CD4-positive, alpha-beta T cell treated with Interleukin-10 for 1 hour (primary cell): Measurements from ENCODE around the gene WNT11.
A peak's percentile ranks its signal among the peaks of the same experiment; 100 is the strongest.

Experiments
- DNase-seq: peaks from one replicate; pipeline ENCODE4 v3.0.0-alpha.2; 2020

WNT11 gene

GRCh38 chr11:76217653-76218160 lies 11.4 kb upstream of the WNT11 start:
- no peak for DNase-seq

- no peak for DNase-seq
Measured at GRCh38 chr11:76216536-76217325, 10.4 kb upstream of the WNT11 start.

GRCh38 chr11:76215941-76216340 lies 9.6 kb upstream of the WNT11 start:
- no peak for DNase-seq

GRCh38 chr11:76214968-76215548 lies 8.8 kb upstream of the WNT11 start:
- DNase-seq: no peak

GRCh38 chr11:76214186-76214585 lies 7.9 kb upstream of the WNT11 start:
- DNase-seq: no peak

GRCh38 chr11:76212086-76213035 lies 6.1 kb upstream of the WNT11 start:
- no peak for DNase-seq

GRCh38 chr11:76210931-76211851 lies 4.9 kb upstream of the WNT11 start:
- DNase-seq: no peak

GRCh38 chr11:76209973-76210930 lies 4.0 kb upstream of the WNT11 start:
- DNase-seq: peak; percentile 44

GRCh38 chr11:76209375-76209972 lies 3.2 kb upstream of the WNT11 start:
- DNase-seq: peak; percentile 15

- DNase-seq: peak; percentile 78
Measured at GRCh38 chr11:76208438-76209374, 2.4 kb upstream of the WNT11 start.

GRCh38 chr11:76207642-76208401 lies 1.5 kb upstream of the WNT11 start:
- DNase-seq: peak; percentile 79

GRCh38 chr11:76206077-76206326 lies 300 bp downstream of the WNT11 start:
- DNase-seq: no peak

GRCh38 chr11:76205252-76206076 lies 838 bp downstream of the WNT11 start:
- DNase-seq: no peak

- no peak for DNase-seq
Measured at GRCh38 chr11:76203937-76204336, 2.4 kb downstream of the WNT11 start.

- no peak for DNase-seq
Measured at GRCh38 chr11:76203131-76203925, 3.0 kb downstream of the WNT11 start.

GRCh38 chr11:76201672-76202412 lies 4.5 kb downstream of the WNT11 start:
- DNase-seq: no peak
